ENCODE results near the gene ZNF277. TPM values are rescaled to one million over a fixed set of nuclear protein-coding genes. Genes with fewer than 3 reads are reported as not detected.

ZNF277 gene
- total RNA-seq, 1 experiment from 2014 or later = 13.1 TPM

GRCh38 chr7:112176693-112177415 lies 29.6 kb upstream of the ZNF277 start:
- no peaks in the 10 kb centered on the region; a peak in 1 of 7 replicates for H3K36me3 Mint-ChIP-seq (ENCODE audit: insufficient read depth in 1 of 3, low read depth in 3 of 3)
- no peak overlapping the region for H3K27ac ChIP-seq (ENCODE audit: insufficient read length, low read depth, low read length)

More at GRCh38 chr7:112176693-112177415, 29.6 kb upstream of the ZNF277 start:
- Histone ChIP-seq H2BK5ac (ENCODE audit: insufficient read length, low read length) (no peak overlapping the region), H3T11ph (ENCODE audit: low read length) (no peak overlapping the region), H4K91ac (ENCODE audit: insufficient read length, low read depth, low read length) (no peak overlapping the region), H2BK15ac (ENCODE audit: low read depth, low read length) (no peak overlapping the region), H4K20me1 (ENCODE audit: control insufficient read depth, insufficient read depth, insufficient read length) (no peaks in the 10 kb centered on the region), H4K5ac (ENCODE audit: insufficient read length, low read depth, low read length) (no peak overlapping the region), H3K79me1 (ENCODE audit: insufficient read depth, low read depth, low read length, poor library complexity, severe bottlenecking) (no peaks in the 10 kb centered on the region), H2BK12ac (ENCODE audit: insufficient read length, low read depth, low read length) (no peak overlapping the region), H2BK120ac (ENCODE audit: low read depth, low read length, poor library complexity, severe bottlenecking) (no peak overlapping the region), H3K4me2 (ENCODE audit: insufficient read depth, insufficient read length, low read length) (no peak overlapping the region), H3K56ac (ENCODE audit: insufficient read length, low read depth, low read length) (no peak overlapping the region), H3K9me3 (ENCODE audit: control insufficient read depth, low read depth, low read length) (no peaks in the 10 kb centered on the region), H3K79me2 (ENCODE audit: insufficient read depth, low read length) (peaks cover 9% of the 10 kb centered on the region; the same call in 1 of the 2 replicates), H2BK20ac (ENCODE audit: low read depth, low read length, poor library complexity, severe bottlenecking) (no peak overlapping the region), H2AK5ac (ENCODE audit: insufficient read length, low read length) (no peak overlapping the region), H3K4ac (ENCODE audit: low read depth, low read length) (no peak overlapping the region), H3K23me2 (ENCODE audit: insufficient read length, low read depth, low read length, poor library complexity, severe bottlenecking) (no peaks in the 10 kb centered on the region), H2AFZ (ENCODE audit: low read length) (no peak overlapping the region), H3K14ac (ENCODE audit: insufficient read depth, low read length) (no peak overlapping the region), H3K9ac (ENCODE audit: extremely low read depth, insufficient read length, low read length) (no peak overlapping the region), H3K4me1 (ENCODE audit: insufficient read depth, low read length) (no peaks in the 10 kb centered on the region; the same call in 1 of the 2 replicates), H4K8ac (replicated peaks; ENCODE audit: insufficient read length, low read depth, low read length) (no peak overlapping the region), H3K27me3 (ENCODE audit: insufficient read depth, low read length) (no peaks in the 10 kb centered on the region), H3K18ac (ENCODE audit: insufficient read length, low read depth, low read length) (no peak overlapping the region), H3K23ac (ENCODE audit: insufficient read length, low read depth, low read length) (no peak overlapping the region)
- H3K4me3 Mint-ChIP-seq = no peak overlapping the region
- H3K27ac Mint-ChIP-seq = no peak overlapping the region; a peak in 1 of 7 replicates
- WGBS (ENCODE audit: extremely low coverage, insufficient read length, low lambda C conversion rate) = no CpG with 5 or more reads among the region's 5 CpGs
- DNase-seq = no peak
- no peak for TF ChIP-seq CTCF (conservative IDR thresholded peaks at IDR 0.05)
- no peaks in the 10 kb centered on the region for H3K9me3 Mint-ChIP-seq
- H3K4me1 Mint-ChIP-seq = peaks cover 7 to 15% of the 10 kb centered on the region in 2 experiments; a peak in 3 of 4 replicates
- no peaks in the 10 kb centered on the region for H3K27me3 Mint-ChIP-seq (ENCODE audit: low read depth)

Measured in H9 (cell line).